ENCODE data around the gene XYLT1.

XYLT1 gene

DNA sequence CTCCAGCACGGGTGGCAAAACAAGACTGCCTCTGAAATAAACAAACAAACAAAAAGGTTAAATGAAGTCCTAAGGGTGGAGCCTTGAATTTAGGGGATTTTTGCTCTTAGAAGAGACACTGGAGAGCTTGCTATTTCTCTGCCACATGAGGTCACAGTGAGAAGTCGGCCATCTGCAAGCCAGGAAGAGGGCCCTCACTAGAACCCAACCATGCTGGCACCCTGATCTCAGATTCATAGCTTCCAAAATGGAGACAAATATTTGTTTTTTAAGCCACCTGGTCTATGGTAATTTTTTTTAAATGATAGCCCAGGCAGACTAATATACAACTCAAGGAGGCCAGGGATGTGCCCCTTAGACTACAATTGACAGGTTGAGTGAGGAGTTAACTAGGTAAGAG is 255.5 kb downstream of the XYLT1 start:
- TF ChIP-seq TAF1 (IDR thresholded peaks at IDR 0.05; ENCODE audit: low read depth), result no peak
- TF ChIP-seq, protein P1, sequence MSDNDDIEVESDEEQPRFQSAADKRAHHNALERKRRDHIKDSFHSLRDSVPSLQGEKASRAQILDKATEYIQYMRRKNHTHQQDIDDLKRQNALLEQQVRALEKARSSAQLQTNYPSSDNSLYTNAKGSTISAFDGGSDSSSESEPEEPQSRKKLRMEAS (IDR thresholded peaks at IDR 0.05), result no peak
- TF ChIP-seq, protein P2, sequence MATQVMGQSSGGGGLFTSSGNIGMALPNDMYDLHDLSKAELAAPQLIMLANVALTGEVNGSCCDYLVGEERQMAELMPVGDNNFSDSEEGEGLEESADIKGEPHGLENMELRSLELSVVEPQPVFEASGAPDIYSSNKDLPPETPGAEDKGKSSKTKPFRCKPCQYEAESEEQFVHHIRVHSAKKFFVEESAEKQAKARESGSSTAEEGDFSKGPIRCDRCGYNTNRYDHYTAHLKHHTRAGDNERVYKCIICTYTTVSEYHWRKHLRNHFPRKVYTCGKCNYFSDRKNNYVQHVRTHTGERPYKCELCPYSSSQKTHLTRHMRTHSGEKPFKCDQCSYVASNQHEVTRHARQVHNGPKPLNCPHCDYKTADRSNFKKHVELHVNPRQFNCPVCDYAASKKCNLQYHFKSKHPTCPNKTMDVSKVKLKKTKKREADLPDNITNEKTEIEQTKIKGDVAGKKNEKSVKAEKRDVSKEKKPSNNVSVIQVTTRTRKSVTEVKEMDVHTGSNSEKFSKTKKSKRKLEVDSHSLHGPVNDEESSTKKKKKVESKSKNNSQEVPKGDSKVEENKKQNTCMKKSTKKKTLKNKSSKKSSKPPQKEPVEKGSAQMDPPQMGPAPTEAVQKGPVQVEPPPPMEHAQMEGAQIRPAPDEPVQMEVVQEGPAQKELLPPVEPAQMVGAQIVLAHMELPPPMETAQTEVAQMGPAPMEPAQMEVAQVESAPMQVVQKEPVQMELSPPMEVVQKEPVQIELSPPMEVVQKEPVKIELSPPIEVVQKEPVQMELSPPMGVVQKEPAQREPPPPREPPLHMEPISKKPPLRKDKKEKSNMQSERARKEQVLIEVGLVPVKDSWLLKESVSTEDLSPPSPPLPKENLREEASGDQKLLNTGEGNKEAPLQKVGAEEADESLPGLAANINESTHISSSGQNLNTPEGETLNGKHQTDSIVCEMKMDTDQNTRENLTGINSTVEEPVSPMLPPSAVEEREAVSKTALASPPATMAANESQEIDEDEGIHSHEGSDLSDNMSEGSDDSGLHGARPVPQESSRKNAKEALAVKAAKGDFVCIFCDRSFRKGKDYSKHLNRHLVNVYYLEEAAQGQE (IDR thresholded peaks at IDR 0.05; ENCODE audit: low read depth), result no peak
- TF ChIP-seq ZBTB7A (IDR thresholded peaks at IDR 0.05; ENCODE audit: low read depth), result no peak
- TF ChIP-seq, protein P3, sequence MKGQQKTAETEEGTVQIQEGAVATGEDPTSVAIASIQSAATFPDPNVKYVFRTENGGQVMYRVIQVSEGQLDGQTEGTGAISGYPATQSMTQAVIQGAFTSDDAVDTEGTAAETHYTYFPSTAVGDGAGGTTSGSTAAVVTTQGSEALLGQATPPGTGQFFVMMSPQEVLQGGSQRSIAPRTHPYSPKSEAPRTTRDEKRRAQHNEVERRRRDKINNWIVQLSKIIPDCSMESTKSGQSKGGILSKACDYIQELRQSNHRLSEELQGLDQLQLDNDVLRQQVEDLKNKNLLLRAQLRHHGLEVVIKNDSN (IDR thresholded peaks at IDR 0.05), result no peak
- TF ChIP-seq NFIC (IDR thresholded peaks at IDR 0.05), result no peak
- no peak for TF ChIP-seq EGR1 (IDR thresholded peaks at IDR 0.05)
- TF ChIP-seq FOXM1 (IDR thresholded peaks at IDR 0.05; ENCODE audit: borderline replicate concordance, low read depth), result no peak
- no peak for TF ChIP-seq YY1 (IDR thresholded peaks at IDR 0.05; ENCODE audit: low read depth)

DNA sequence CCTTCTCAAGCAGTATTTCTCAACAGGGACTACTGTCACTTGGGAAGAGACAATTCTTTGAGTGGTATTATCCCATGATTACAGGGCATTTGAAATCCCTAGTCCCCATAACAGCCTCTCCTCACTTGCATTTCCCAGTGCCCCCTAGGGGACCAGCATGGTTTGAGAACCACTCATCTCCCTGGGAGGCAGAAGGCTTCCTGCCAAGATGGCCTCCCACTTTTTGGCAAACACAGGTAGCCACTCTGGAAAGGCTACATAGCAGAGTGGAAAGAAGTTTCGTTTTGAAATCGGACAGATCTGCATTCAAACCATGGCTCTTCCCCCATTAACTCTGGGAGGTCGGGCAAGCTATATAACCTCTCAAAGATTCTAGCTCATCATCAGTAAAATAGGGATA is 256.8 kb downstream of the XYLT1 start:
- TF ChIP-seq TAF1 (IDR thresholded peaks at IDR 0.05; ENCODE audit: low read depth) (no peak), NFIC (IDR thresholded peaks at IDR 0.05) (no peak), ZBTB7A (IDR thresholded peaks at IDR 0.05; ENCODE audit: low read depth) (no peak), EGR1 (IDR thresholded peaks at IDR 0.05) (no peak), CEBPB (IDR thresholded peaks at IDR 0.05) (no peak), CREB1 (IDR thresholded peaks at IDR 0.05; ENCODE audit: low read depth) (no peak), RAD21 (IDR thresholded peaks at IDR 0.05; ENCODE audit: low read depth) (no peak), EP300 (IDR thresholded peaks at IDR 0.05; ENCODE audit: borderline replicate concordance) (no peak), YY1 (IDR thresholded peaks at IDR 0.05; ENCODE audit: low read depth) (no peak), FOXM1 (IDR thresholded peaks at IDR 0.05; ENCODE audit: borderline replicate concordance, low read depth) (no peak), TCF12 (IDR thresholded peaks at IDR 0.05; ENCODE audit: low read depth) (no peak)
- TF ChIP-seq, protein P3 (IDR thresholded peaks at IDR 0.05), result no peak
- TF ChIP-seq, protein P2 (IDR thresholded peaks at IDR 0.05; ENCODE audit: low read depth), result no peak

DNA sequence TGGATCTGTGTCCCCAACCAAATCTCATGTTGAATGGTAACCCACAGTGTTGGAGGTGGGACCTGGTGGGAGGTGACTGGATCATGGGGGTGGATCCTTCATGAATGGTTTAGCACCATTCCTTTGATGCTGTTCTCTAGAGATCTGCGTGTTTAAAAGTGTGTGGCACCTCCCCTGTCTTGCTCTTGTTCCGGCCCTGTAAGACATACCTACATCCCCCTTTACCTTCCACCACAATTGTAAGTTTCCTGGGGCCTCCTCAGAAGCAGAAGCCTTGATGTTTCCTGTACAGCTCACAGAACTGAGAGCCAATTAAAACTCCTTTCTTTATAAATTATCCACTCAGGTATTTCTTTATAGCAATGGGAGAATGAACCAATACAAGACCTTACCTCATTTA is 257.7 kb downstream of the XYLT1 start:
- TF ChIP-seq CEBPB (IDR thresholded peaks at IDR 0.05) (no peak), NFIC (IDR thresholded peaks at IDR 0.05) (no peak), FOXM1 (IDR thresholded peaks at IDR 0.05; ENCODE audit: borderline replicate concordance, low read depth) (no peak), ZBTB7A (IDR thresholded peaks at IDR 0.05; ENCODE audit: low read depth) (no peak), TEAD4 (IDR thresholded peaks at IDR 0.05) (no peak), EGR1 (IDR thresholded peaks at IDR 0.05) (no peak), RAD21 (IDR thresholded peaks at IDR 0.05; ENCODE audit: low read depth) (no peak), TCF12 (IDR thresholded peaks at IDR 0.05; ENCODE audit: low read depth) (no peak), EP300 (IDR thresholded peaks at IDR 0.05; ENCODE audit: borderline replicate concordance) (no peak)
- TF ChIP-seq, protein P3 (IDR thresholded peaks at IDR 0.05), result no peak
- TF ChIP-seq, protein P2 (IDR thresholded peaks at IDR 0.05; ENCODE audit: low read depth), result no peak
- TF ChIP-seq, protein P1 (IDR thresholded peaks at IDR 0.05), result no peak

DNA sequence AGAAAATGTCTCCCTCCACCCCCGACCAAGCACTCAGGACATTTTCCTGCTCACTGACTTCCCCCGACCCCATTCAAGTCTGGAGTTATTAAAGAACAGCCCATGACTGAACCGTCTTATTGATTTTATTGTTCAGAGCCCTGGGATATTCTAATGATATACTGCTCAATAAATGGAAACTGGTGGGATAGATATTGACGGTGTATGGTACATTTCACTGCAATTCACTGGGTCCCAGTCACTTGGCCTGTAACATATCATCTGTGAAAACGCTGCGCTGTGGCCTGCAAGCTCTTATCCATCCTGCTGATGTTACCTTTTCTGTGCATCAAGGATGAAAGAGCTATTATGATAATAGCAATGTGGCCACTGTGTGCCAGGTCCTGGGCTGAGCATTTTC is 258.2 kb downstream of the XYLT1 start:
- TF ChIP-seq CEBPB (IDR thresholded peaks at IDR 0.05) (no peak), EGR1 (IDR thresholded peaks at IDR 0.05) (no peak), CREB1 (IDR thresholded peaks at IDR 0.05; ENCODE audit: low read depth) (no peak), NFIC (IDR thresholded peaks at IDR 0.05) (no peak), FOXM1 (IDR thresholded peaks at IDR 0.05; ENCODE audit: borderline replicate concordance, low read depth) (no peak), EP300 (IDR thresholded peaks at IDR 0.05; ENCODE audit: borderline replicate concordance) (no peak), ZBTB7A (IDR thresholded peaks at IDR 0.05; ENCODE audit: low read depth) (no peak)
- TF ChIP-seq, protein P1 (IDR thresholded peaks at IDR 0.05), result no peak

Data from Ishikawa (cell line).